HFFc6 (cell line): ENCODE measurements around the gene POU6F1. TPM values are rescaled to one million over a fixed set of nuclear protein-coding genes. Genes with fewer than 3 reads are reported as not detected.
A peak's percentile ranks its signal among the peaks of the same experiment; 100 is the strongest.

Experiments used
- DNase-seq: peaks from one replicate; pipeline ENCODE4 v3.0.0-alpha.2; 2018
- H3K27ac Mint-ChIP-seq: 2 replicates; pipeline ENCODE4 v1.8.0; 2020; ENCODE audit warnings: mild to moderate bottlenecking, mixed read lengths
- H3K27me3 Mint-ChIP-seq: 2 replicates; pipeline ENCODE4 v1.8.0; 2021; ENCODE audit warnings: mild to moderate bottlenecking, moderate library complexity, mixed read lengths; ENCODE audit not compliant: insufficient read depth
- H3K36me3 Mint-ChIP-seq: 2 replicates; pipeline ENCODE4 v1.8.0; 2021; ENCODE audit warnings: low read depth, mixed read lengths
- H3K4me1 Mint-ChIP-seq: 2 replicates; pipeline ENCODE4 v1.8.0; 2020; ENCODE audit warnings: low read depth, mixed read lengths
- H3K4me3 Mint-ChIP-seq: 2 replicates; pipeline ENCODE4 v1.8.0; 2020; ENCODE audit warnings: mild to moderate bottlenecking, moderate library complexity, mixed read lengths
- H3K9me3 Mint-ChIP-seq: 2 replicates; pipeline ENCODE4 v1.8.0; 2020; ENCODE audit warnings: mild to moderate bottlenecking, mixed read lengths
- CTCF ChIP-seq: fragments of 200-600 bp; sonication (generic); IDR thresholded peaks from 2 replicates; pipeline ENCODE4 v1.5.0; 2021; ENCODE audit warnings: antibody characterized with exemption, mild to moderate bottlenecking
- total RNA-seq, 6 experiments: library from RNA; stranded (reverse); fragmentation: NEBNext Ultra II Directional; extraction: Animal tissue kit (Norgen Biotek cat#: 25700); gene quantifications; 2 replicates in 1 of 6; 3 replicates in 5 of 6; pipeline ENCODE4 v1.2.3, GENCODE V29; 2021

POU6F1 gene
- total RNA-seq, 6 experiments from 2014 or later: 3.6 to 5.8 (median 4.2) TPM

DNA sequence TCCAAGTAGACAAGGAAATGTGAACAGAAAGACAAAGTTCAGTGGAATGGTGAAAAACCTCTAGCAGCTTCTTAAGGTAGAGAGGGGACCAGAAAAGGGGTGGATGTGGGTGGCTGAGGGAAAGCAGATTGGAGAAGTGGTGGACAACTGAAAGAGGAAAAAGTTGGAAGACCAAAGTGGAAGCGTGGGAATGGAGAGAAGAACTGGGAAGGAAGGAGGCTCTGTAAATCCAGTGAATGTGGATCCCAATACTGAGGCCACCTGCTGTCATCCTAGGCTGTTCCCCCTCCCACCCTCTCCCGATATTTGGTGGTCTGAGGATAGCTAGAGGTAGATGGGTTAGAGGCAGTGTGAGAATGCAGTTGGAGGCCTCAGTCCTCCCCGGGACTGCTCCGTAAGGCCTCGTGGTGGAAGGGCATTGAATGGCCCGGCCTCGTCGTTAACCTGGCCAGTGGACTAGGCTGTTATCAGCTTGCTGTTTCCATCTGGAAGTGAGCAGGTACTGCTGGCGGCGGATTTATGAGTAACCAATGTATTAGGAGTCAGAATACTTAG is 822 bp upstream of the POU6F1 start:
- Mint-ChIP-seq H3K4me3 (peak overlapping the region; percentile 90), H3K27ac (peak overlapping the region; percentile 95), H3K36me3 (0 out of 2 replicates have a peak, but pooled peaks cover 3% of the 10 kb centered on the region), H3K4me1 (peaks cover 26% of the 10 kb centered on the region), H3K27me3 (peaks cover 4% of the 10 kb centered on the region), H3K9me3 (no peaks in the 10 kb centered on the region)
- TF ChIP-seq CTCF: no peak
- DNase-seq: no peak

- Mint-ChIP-seq H3K9me3 (no peaks in the 10 kb centered on the region), H3K4me1 (peaks cover 26% of the 10 kb centered on the region), H3K4me3 (peak overlapping the region; percentile 90), H3K27me3 (peaks cover 4% of the 10 kb centered on the region), H3K36me3 (0 out of 2 replicates have a peak, but pooled peaks cover 3% of the 10 kb centered on the region), H3K27ac (peak overlapping the region; percentile 95)
- TF ChIP-seq CTCF: peak; percentile 50; the same call in 1 of the 2 replicates
- DNase-seq: no peak
Measured at GRCh38 chr12:51217133-51217967, 512 bp downstream of the POU6F1 start.

GRCh38 chr12:51216642-51217041 is 1.2 kb downstream of the POU6F1 start:
- H3K27me3 Mint-ChIP-seq: peaks cover 4% of the 10 kb centered on the region
- H3K4me1 Mint-ChIP-seq: peaks cover 26% of the 10 kb centered on the region
- H3K4me3 Mint-ChIP-seq: peak overlapping the region; percentile 78
- TF ChIP-seq CTCF: no peak
- DNase-seq: no peak
- H3K27ac Mint-ChIP-seq: peak overlapping the region; percentile 17; the same call in 1 of the 2 replicates
- 0 out of 2 replicates have a peak, but pooled peaks cover 3% of the 10 kb centered on the region for H3K36me3 Mint-ChIP-seq
- H3K9me3 Mint-ChIP-seq: no peaks in the 10 kb centered on the region

DNA sequence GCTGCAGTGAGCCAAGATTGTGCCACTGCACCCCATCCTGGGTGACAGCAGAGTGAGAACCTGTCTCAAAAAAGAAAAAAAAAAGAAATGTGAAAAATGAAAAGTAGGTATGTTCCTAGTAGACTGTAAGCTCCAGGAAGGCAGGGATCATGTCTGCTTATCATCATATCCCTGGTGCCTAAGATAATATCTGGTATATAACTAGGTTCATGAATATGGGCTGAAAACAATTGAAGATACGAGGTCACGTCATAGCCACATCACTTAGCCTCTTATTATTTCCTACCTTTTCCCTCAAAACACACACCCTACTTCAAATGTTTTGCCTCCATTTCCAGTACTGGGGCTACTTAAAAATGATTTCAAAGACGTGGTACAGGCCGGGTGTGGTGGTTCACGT is 3.0 kb downstream of the POU6F1 start:
- no peak for DNase-seq
- H3K4me3 Mint-ChIP-seq: no peak overlapping the region
- peaks cover 2% of the 10 kb centered on the region for H3K27me3 Mint-ChIP-seq
- H3K4me1 Mint-ChIP-seq: peaks cover 26% of the 10 kb centered on the region
- no peak for TF ChIP-seq CTCF
- no peaks in the 10 kb centered on the region for H3K9me3 Mint-ChIP-seq
- 0 out of 2 replicates have a peak, but pooled peaks cover 3% of the 10 kb centered on the region for H3K36me3 Mint-ChIP-seq
- no peak overlapping the region for H3K27ac Mint-ChIP-seq

GRCh38 chr12:51210690-51211395 is 7.0 kb downstream of the POU6F1 start:
- Mint-ChIP-seq H3K9me3 (no peaks in the 10 kb centered on the region), H3K36me3 (0 out of 2 replicates have a peak, but pooled peaks cover 3% of the 10 kb centered on the region), H3K4me1 (peaks cover 4% of the 10 kb centered on the region), H3K27me3 (peaks cover 2% of the 10 kb centered on the region), H3K27ac (no peak overlapping the region), H3K4me3 (no peak overlapping the region)
- TF ChIP-seq CTCF: no peak
- no peak for DNase-seq
